Measurements from ENCODE around the gene GUCY1A2.

The GUCY1A2 gene

GRCh38 chr11:106998916-106999188, 19.4 kb downstream of the GUCY1A2 start:
- FAIRE-seq: no peak
- no peak for DNase-seq (ENCODE audit: insufficient read length, low spot score)

- DNase-seq (ENCODE audit: insufficient read length, low spot score) (no peak), FAIRE-seq (no peak)
Observed at GRCh38 chr11:106998116-106998915, 20.0 kb downstream of the GUCY1A2 start.

- FAIRE-seq: no peak
- no peak for DNase-seq (ENCODE audit: insufficient read length, low spot score)
Observed at GRCh38 chr11:106997227-106997626, 21.0 kb downstream of the GUCY1A2 start.

GRCh38 chr11:106996691-106997090, 21.6 kb downstream of the GUCY1A2 start:
- FAIRE-seq: no peak
- no peak for DNase-seq (ENCODE audit: insufficient read length, low spot score)

- no peak for DNase-seq (ENCODE audit: insufficient read length, low spot score)
- FAIRE-seq: no peak
Observed at GRCh38 chr11:106990331-106990730, 27.9 kb downstream of the GUCY1A2 start.

GRCh38 chr11:106989078-106989455, 29.2 kb downstream of the GUCY1A2 start:
- FAIRE-seq (no peak), DNase-seq (ENCODE audit: insufficient read length, low spot score) (no peak)

- FAIRE-seq: no peak
Observed at GRCh38 chr11:106988151-106989077, 29.9 kb downstream of the GUCY1A2 start.

GRCh38 chr11:106986673-106987072, 31.6 kb downstream of the GUCY1A2 start:
- no peak for DNase-seq (ENCODE audit: insufficient read length, low spot score)
- no peak for FAIRE-seq

More at GRCh38 chr11:106988151-106989077, 29.9 kb downstream of the GUCY1A2 start:
- DNase-seq (ENCODE audit: insufficient read length, low spot score): no peak

GRCh38 chr11:106986261-106986660, 32.0 kb downstream of the GUCY1A2 start:
- FAIRE-seq (no peak), DNase-seq (ENCODE audit: insufficient read length, low spot score) (no peak)

GRCh38 chr11:106983991-106984390, 34.3 kb downstream of the GUCY1A2 start:
- no peak for FAIRE-seq

GRCh38 chr11:106983261-106983660, 35.0 kb downstream of the GUCY1A2 start:
- DNase-seq (ENCODE audit: insufficient read length, low spot score) (no peak), FAIRE-seq (no peak)

More at GRCh38 chr11:106983991-106984390, 34.3 kb downstream of the GUCY1A2 start:
- DNase-seq (ENCODE audit: insufficient read length, low spot score): no peak

GRCh38 chr11:106974831-106975230, 43.4 kb downstream of the GUCY1A2 start:
- FAIRE-seq (no peak), DNase-seq (ENCODE audit: insufficient read length, low spot score) (no peak)

GRCh38 chr11:106971864-106972263, 46.4 kb downstream of the GUCY1A2 start:
- DNase-seq (ENCODE audit: insufficient read length, low spot score) (no peak), FAIRE-seq (no peak)

GRCh38 chr11:106969644-106970355, 48.5 kb downstream of the GUCY1A2 start:
- no peak for DNase-seq (ENCODE audit: insufficient read length, low spot score)
- FAIRE-seq: no peak

- FAIRE-seq (no peak), DNase-seq (ENCODE audit: insufficient read length, low spot score) (no peak)
Observed at GRCh38 chr11:106962995-106963394, 55.3 kb downstream of the GUCY1A2 start.

GRCh38 chr11:106961518-106961917, 56.8 kb downstream of the GUCY1A2 start:
- DNase-seq (ENCODE audit: insufficient read length, low spot score): no peak
- no peak for FAIRE-seq

- DNase-seq (ENCODE audit: insufficient read length, low spot score): no peak
- no peak for FAIRE-seq
Observed at GRCh38 chr11:106961048-106961447, 57.2 kb downstream of the GUCY1A2 start.

GRCh38 chr11:106959800-106960199, 58.5 kb downstream of the GUCY1A2 start:
- DNase-seq (ENCODE audit: insufficient read length, low spot score) (no peak), FAIRE-seq (no peak)

GRCh38 chr11:106959386-106959785, 58.9 kb downstream of the GUCY1A2 start:
- FAIRE-seq (no peak), DNase-seq (ENCODE audit: insufficient read length, low spot score) (no peak)

GRCh38 chr11:106958517-106959248, 59.6 kb downstream of the GUCY1A2 start:
- no peak for DNase-seq (ENCODE audit: insufficient read length, low spot score)
- FAIRE-seq: no peak
